ENCODE data around the gene PPP1R37.

Gene PPP1R37

GRCh38 chr19:45139286-45140143, 46.5 kb downstream of the PPP1R37 start:
- DNase-seq: no peak
- peaks cover 2% of the 10 kb centered on the region for H3K4me1 Mint-ChIP-seq (ENCODE audit: low read depth)
- no peak overlapping the region for H3K27ac Mint-ChIP-seq
- no peaks in the 10 kb centered on the region for H3K27me3 Mint-ChIP-seq
- no peak overlapping the region for H3K4me3 Mint-ChIP-seq
- peaks cover 30% of the 10 kb centered on the region for H3K36me3 Mint-ChIP-seq (ENCODE audit: low read depth)
- H3K9me3 Mint-ChIP-seq: no peaks in the 10 kb centered on the region

DNA sequence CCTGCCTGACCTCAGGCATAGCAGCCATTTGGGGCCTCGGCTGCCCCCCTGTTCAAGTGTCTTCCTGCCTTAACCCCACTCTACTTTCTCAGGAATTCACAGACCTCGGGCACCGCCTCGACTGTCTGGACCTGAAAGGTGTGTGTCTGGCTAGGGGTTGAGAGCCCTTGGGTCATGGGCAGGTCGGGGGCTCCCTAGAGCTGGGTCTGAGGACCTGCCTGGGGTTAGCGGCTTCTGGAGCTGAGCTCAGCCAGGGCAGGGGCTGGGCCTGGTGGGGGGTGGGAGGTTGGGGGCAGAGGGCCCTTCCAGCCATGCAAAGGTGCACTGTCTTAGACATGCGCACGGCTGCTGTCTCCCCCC, 47.1 kb downstream of the PPP1R37 start:
- Mint-ChIP-seq H3K36me3 (ENCODE audit: low read depth) (peaks cover 30% of the 10 kb centered on the region), H3K27ac (no peak overlapping the region)

GRCh38 chr19:45140533-45140932, 47.6 kb downstream of the PPP1R37 start:
- Mint-ChIP-seq H3K27ac (no peak overlapping the region), H3K9me3 (no peaks in the 10 kb centered on the region), H3K4me3 (no peak overlapping the region), H3K4me1 (ENCODE audit: low read depth) (peaks cover 2% of the 10 kb centered on the region), H3K27me3 (no peaks in the 10 kb centered on the region), H3K36me3 (ENCODE audit: low read depth) (peaks cover 30% of the 10 kb centered on the region)
- no peak for DNase-seq

More for the DNA sequence above, 47.1 kb downstream of the PPP1R37 start:
- no peak for DNase-seq
- H3K27me3 Mint-ChIP-seq: no peaks in the 10 kb centered on the region
- no peak overlapping the region for H3K4me3 Mint-ChIP-seq
- H3K4me1 Mint-ChIP-seq (ENCODE audit: low read depth): peaks cover 2% of the 10 kb centered on the region
- H3K9me3 Mint-ChIP-seq: no peaks in the 10 kb centered on the region

- no peaks in the 10 kb centered on the region for H3K27me3 Mint-ChIP-seq
- H3K4me3 Mint-ChIP-seq: no peak overlapping the region
- no peaks in the 10 kb centered on the region for H3K9me3 Mint-ChIP-seq
- H3K36me3 Mint-ChIP-seq (ENCODE audit: low read depth): peaks cover 33% of the 10 kb centered on the region
- no peak for DNase-seq
- peaks cover 2% of the 10 kb centered on the region for H3K4me1 Mint-ChIP-seq (ENCODE audit: low read depth)
- no peak overlapping the region for H3K27ac Mint-ChIP-seq
These were observed 48.4 kb downstream of the PPP1R37 start for GRCh38 chr19:45141203-45141900.

GRCh38 chr19:45142016-45142725, 49.2 kb downstream of the PPP1R37 start:
- Mint-ChIP-seq H3K9me3 (no peaks in the 10 kb centered on the region), H3K36me3 (ENCODE audit: low read depth) (peaks cover 38% of the 10 kb centered on the region), H3K4me3 (no peak overlapping the region), H3K27me3 (no peaks in the 10 kb centered on the region), H3K4me1 (ENCODE audit: low read depth) (peaks cover 2% of the 10 kb centered on the region), H3K27ac (no peak overlapping the region)
- DNase-seq: no peak

- Mint-ChIP-seq H3K4me3 (no peak overlapping the region), H3K9me3 (no peaks in the 10 kb centered on the region), H3K27ac (peak overlapping the region; percentile 55), H3K27me3 (no peaks in the 10 kb centered on the region), H3K4me1 (ENCODE audit: low read depth) (peaks cover 2% of the 10 kb centered on the region), H3K36me3 (ENCODE audit: low read depth) (peaks cover 41% of the 10 kb centered on the region)
- DNase-seq: no peak
These were observed 49.7 kb downstream of the PPP1R37 start for GRCh38 chr19:45142726-45143110.

DNA sequence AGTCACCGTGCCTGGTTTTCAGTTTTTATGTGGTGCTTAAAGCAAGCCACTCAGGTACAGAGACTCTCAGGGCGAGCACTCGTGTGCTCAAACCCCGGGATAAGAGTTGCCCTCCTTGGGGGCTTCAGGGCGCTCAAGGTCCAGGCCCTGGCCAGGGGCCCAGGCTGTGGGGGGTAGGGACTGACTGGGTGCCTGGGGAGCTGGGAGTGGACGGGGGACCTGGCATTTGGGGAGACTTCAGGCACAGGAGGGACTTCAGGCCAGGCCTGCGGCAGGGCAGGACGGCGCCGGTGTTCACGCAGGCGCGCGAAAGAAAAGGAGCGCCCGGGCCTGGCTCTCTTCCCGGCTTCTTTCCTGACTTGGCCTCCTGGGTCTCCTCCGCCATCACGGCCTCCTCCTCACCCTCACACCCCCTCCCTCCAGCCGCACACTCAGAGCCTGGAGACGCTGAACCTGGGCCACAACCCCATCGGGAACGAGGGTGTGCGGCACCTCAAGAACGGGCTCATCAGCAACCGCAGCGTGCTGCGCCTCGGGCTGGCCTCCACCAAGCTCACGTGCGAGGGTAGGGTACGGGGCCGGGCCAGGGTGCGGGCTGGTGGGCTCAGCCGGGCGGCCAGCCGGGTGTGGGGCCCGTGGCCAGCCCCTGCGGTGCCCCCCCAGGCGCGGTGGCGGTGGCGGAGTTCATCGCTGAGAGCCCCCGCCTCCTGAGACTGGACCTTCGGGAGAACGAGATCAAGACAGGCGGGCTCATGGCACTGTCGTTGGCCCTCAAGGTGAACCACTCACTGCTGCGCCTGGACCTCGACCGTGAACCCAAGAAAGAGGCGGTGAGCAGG, 51.7 kb downstream of the PPP1R37 start:
- H3K9me3 Mint-ChIP-seq: no peaks in the 10 kb centered on the region
- no peak overlapping the region for H3K4me3 Mint-ChIP-seq
- peaks cover 43% of the 10 kb centered on the region for H3K36me3 Mint-ChIP-seq (ENCODE audit: low read depth)
- no peaks in the 10 kb centered on the region for H3K27me3 Mint-ChIP-seq
- H3K4me1 Mint-ChIP-seq (ENCODE audit: low read depth): peaks cover 7% of the 10 kb centered on the region
- H3K27ac Mint-ChIP-seq: no peak overlapping the region
- no peak for DNase-seq

GRCh38 chr19:45145270-45146189, 52.6 kb downstream of the PPP1R37 start:
- Mint-ChIP-seq H3K4me3 (no peak overlapping the region), H3K27me3 (no peaks in the 10 kb centered on the region), H3K27ac (no peak overlapping the region), H3K4me1 (ENCODE audit: low read depth) (peaks cover 7% of the 10 kb centered on the region), H3K9me3 (no peaks in the 10 kb centered on the region), H3K36me3 (ENCODE audit: low read depth) (peaks cover 40% of the 10 kb centered on the region)
- DNase-seq: no peak

- Mint-ChIP-seq H3K9me3 (no peaks in the 10 kb centered on the region), H3K4me1 (ENCODE audit: low read depth) (peaks cover 7% of the 10 kb centered on the region), H3K36me3 (ENCODE audit: low read depth) (peaks cover 34% of the 10 kb centered on the region), H3K27me3 (peaks cover 2% of the 10 kb centered on the region), H3K27ac (no peak overlapping the region), H3K4me3 (no peak overlapping the region)
- no peak for DNase-seq
These were observed 53.3 kb downstream of the PPP1R37 start for GRCh38 chr19:45146251-45146650.

DNA sequence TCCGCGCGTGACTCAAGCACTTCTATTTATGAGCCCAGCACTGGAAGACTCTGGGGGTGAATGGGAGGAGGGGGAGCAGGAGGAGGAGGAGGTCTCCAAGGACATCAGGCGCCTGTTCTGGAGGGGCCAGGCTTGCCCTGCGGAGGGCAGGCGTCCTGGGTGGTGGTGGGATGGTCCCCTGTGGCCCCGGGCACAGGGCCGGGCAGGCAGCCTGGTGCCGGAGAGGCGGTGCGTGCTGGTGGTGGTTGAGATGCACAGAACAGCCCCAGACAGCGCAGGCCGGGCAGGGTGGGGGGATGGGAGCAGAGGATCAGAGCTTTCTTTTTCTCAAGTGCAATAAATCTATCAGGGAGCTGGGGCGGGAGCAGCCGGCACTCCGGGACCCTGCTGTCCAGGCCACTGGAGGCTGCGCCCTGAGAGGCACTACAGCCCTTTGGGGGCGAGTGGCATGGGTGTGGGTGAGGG, 53.8 kb downstream of the PPP1R37 start:
- H3K4me1 Mint-ChIP-seq (ENCODE audit: low read depth): peaks cover 12% of the 10 kb centered on the region
- H3K9me3 Mint-ChIP-seq: no peaks in the 10 kb centered on the region
- H3K4me3 Mint-ChIP-seq: no peak overlapping the region
- H3K27me3 Mint-ChIP-seq: peaks cover 8% of the 10 kb centered on the region
- H3K27ac Mint-ChIP-seq: no peak overlapping the region
- H3K36me3 Mint-ChIP-seq (ENCODE audit: low read depth): peaks cover 29% of the 10 kb centered on the region
- no peak for DNase-seq

DNA sequence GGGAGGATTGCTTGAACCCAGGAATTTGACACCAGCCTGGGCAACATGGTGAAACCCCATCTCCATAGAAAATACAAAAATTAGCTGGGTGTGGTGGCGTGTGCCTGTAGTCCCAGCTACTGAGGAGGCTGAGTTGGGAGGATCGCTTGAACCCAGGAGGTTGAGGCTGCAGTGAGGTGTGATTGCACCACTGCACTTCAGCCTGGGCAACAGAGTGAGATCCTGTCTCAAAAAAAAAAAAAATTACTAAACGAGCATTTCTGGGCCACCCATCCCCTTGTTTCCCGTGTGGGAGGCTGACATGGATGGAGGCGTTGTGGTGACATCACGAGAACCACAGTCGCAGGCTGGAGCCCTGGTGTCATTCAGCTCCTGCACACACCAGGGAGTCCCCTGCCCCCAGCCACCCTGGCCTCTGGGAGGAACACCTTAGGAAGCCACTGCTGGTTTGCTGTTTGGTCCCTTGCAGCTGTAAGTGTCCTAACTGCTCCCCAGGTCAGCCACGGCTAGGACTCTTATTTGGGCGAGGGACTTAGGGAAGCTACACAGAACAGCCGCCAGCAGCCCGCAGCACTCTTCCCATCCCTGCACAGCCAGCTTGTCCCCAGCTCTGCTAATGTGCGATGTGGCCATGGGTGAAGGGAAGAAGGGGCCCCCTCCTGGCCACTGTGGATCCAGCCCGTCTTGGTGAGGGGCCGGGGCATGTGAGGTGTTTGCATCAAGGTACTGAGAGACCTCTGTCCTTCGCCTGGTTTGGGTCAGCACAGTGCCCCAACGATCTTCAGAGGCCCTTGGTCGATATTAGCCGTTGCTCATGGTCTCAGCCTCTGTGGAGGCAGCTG, 55.1 kb downstream of the PPP1R37 start:
- H3K4me3 Mint-ChIP-seq: no peak overlapping the region
- H3K36me3 Mint-ChIP-seq (ENCODE audit: low read depth): peaks cover 22% of the 10 kb centered on the region
- H3K27ac Mint-ChIP-seq: no peak overlapping the region
- H3K4me1 Mint-ChIP-seq (ENCODE audit: low read depth): peaks cover 15% of the 10 kb centered on the region
- peaks cover 18% of the 10 kb centered on the region for H3K27me3 Mint-ChIP-seq
- peaks cover 4% of the 10 kb centered on the region for H3K9me3 Mint-ChIP-seq
- DNase-seq: no peak

DNA sequence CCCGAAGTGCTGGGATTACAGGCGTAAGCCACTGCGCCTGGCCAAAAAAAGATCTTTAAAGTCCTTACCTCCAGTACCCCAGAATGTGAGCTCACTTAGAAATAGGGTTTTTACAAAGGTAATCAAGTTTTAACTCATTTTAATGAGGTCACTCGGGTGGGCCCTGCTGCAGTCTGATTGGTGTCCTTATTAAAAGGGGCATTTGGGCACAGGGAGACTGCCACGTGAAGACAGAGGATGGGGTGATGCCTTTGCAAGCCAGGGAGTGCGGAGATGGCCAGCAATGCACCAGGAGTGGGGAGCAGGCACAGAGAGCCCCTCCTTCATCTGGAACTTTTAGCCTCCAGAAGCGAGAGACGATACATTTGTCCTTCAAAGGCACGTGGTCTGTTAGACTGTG, 56.1 kb downstream of the PPP1R37 start:
- DNase-seq: no peak
- no peak overlapping the region for H3K27ac Mint-ChIP-seq
- peaks cover 4% of the 10 kb centered on the region for H3K9me3 Mint-ChIP-seq
- peaks cover 20% of the 10 kb centered on the region for H3K4me1 Mint-ChIP-seq (ENCODE audit: low read depth)
- H3K27me3 Mint-ChIP-seq: peaks cover 24% of the 10 kb centered on the region
- H3K36me3 Mint-ChIP-seq (ENCODE audit: low read depth): peaks cover 17% of the 10 kb centered on the region
- H3K4me3 Mint-ChIP-seq: no peak overlapping the region

Measured in activated T-cell treated with anti-CD3 and anti-CD28 coated beads, Interleukin-2, amount 50 U/mL, for 24 hours (primary cell).